ENCODE results near the gene MRPL47. TPM values are rescaled to one million over a fixed set of nuclear protein-coding genes. Genes with fewer than 3 reads are reported as not detected.

MRPL47 gene
- total RNA-seq, 1 donor from 2014 or later = 44.3 TPM

DNA sequence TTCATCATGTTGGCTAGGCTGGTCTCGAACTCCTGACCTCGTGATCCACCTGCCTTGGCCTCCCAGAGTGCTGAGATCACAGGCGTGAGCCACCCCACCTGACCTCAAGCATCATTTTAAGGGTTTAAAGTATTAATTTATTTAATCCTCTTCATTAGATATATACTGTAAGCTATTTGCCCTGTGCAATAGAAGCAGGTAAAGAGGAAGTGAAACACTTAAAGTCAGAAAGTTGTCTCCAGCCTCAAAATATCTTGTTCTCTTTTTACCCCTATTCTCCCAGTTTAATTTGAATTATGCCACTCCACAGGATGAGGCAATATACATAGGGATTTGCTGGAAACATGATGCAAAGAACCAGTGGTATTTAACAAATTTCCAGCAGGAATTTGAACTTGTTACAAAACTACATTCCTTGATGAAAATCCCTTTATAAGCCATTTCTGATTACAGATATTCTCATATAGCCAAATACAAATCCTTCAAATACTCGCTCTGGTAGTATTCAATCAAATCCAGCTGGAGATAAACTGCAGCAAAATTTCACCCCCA, 2.2 kb upstream of the MRPL47 start:
- no peak for DNase-seq (ENCODE audit: low spot score, unreplicated experiment)
- peaks cover 9% of the 10 kb centered on the region for H3K4me1 Mint-ChIP-seq (ENCODE audit: low read depth)
- H3K27ac Mint-ChIP-seq = no peak overlapping the region
- H3K27me3 Mint-ChIP-seq = no peaks in the 10 kb centered on the region
- no peaks in the 10 kb centered on the region for H3K9me3 Mint-ChIP-seq (ENCODE audit: low read depth)
- peaks cover 3% of the 10 kb centered on the region for H3K36me3 Mint-ChIP-seq (ENCODE audit: insufficient read depth)
- H3K4me3 Mint-ChIP-seq (ENCODE audit: low read depth) = peak overlapping the region; percentile 29
- TF ChIP-seq, protein P1, sequence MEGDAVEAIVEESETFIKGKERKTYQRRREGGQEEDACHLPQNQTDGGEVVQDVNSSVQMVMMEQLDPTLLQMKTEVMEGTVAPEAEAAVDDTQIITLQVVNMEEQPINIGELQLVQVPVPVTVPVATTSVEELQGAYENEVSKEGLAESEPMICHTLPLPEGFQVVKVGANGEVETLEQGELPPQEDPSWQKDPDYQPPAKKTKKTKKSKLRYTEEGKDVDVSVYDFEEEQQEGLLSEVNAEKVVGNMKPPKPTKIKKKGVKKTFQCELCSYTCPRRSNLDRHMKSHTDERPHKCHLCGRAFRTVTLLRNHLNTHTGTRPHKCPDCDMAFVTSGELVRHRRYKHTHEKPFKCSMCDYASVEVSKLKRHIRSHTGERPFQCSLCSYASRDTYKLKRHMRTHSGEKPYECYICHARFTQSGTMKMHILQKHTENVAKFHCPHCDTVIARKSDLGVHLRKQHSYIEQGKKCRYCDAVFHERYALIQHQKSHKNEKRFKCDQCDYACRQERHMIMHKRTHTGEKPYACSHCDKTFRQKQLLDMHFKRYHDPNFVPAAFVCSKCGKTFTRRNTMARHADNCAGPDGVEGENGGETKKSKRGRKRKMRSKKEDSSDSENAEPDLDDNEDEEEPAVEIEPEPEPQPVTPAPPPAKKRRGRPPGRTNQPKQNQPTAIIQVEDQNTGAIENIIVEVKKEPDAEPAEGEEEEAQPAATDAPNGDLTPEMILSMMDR (IDR thresholded peaks at IDR 0.05; ENCODE audit: unreplicated experiment) = no peak

DNA sequence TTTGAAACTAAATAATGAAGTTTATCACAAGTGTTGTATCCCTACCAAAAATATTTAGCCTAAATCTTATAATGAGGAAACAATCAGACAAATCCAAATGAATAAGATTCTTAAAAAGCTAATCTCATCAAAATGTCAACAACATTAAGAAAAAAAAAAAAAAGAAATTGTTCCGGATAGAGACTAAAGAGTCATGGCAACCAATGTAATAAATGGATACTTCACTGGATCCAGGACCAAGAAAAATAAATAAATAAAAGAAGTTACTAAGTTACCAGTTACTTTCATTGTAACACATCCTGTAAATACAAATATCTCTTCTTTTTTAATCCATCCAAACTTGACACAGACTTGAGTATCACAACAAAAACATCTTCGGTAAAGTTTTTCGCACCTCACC, 607 bp downstream of the MRPL47 start:
- TF ChIP-seq, protein P1 (IDR thresholded peaks at IDR 0.05; ENCODE audit: unreplicated experiment) = no peak
- Mint-ChIP-seq H3K9me3 (ENCODE audit: low read depth) (no peaks in the 10 kb centered on the region), H3K27me3 (no peaks in the 10 kb centered on the region)

DNA sequence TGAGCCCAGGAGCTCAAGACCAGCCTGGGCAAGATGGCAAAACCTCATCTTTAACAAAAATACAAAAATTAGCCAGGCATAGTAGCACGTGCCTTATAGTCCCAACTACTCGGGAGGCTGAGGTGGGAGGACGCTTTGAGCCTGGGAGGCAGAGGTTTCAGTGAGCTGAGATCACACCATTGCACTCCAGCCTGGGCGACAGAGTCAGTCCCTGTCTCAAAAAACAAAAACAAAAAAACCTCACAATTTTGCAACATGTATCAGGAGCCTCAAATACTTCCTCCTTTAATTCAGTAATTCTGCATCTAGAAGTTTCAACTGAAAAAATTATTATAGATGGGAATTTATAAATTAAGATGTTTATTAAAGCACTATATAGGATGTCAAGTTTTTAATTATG, 1.1 kb downstream of the MRPL47 start:
- no peak for DNase-seq (ENCODE audit: low spot score, unreplicated experiment)
- Mint-ChIP-seq H3K36me3 (ENCODE audit: insufficient read depth) (peaks cover 7% of the 10 kb centered on the region), H3K4me1 (ENCODE audit: low read depth) (peaks cover 9% of the 10 kb centered on the region), H3K27me3 (no peaks in the 10 kb centered on the region), H3K27ac (peak overlapping the region; percentile 99), H3K9me3 (ENCODE audit: low read depth) (no peaks in the 10 kb centered on the region), H3K4me3 (ENCODE audit: low read depth) (peak overlapping the region; percentile 98)
- TF ChIP-seq, protein P1 (IDR thresholded peaks at IDR 0.05; ENCODE audit: unreplicated experiment) = no peak

More for the DNA sequence above, 607 bp downstream of the MRPL47 start:
- H3K4me3 Mint-ChIP-seq (ENCODE audit: low read depth) = peak overlapping the region; percentile 98
- no peak for DNase-seq (ENCODE audit: low spot score, unreplicated experiment)
- H3K27ac Mint-ChIP-seq = peak overlapping the region; percentile 99
- peaks cover 9% of the 10 kb centered on the region for H3K4me1 Mint-ChIP-seq (ENCODE audit: low read depth)
- peaks cover 7% of the 10 kb centered on the region for H3K36me3 Mint-ChIP-seq (ENCODE audit: insufficient read depth)

DNA sequence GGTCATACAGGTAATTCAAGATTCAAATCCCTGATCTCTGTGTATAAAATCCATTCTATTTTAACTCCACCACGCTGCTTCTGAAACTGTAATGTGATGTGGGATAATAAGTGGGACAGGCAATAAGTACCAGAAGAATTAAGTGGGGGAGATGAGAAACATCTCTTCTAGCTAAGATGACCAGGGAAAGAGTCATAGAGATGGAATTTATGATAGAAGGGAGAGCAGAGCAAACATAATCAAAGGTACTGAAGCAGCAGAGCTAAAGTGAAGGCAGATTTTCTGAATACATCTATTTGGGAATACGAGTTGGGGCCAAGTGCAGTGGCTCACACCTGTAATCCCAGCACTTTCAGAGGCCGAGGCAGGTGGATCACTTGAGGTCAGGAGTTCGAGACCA, 4.9 kb downstream of the MRPL47 start:
- H3K4me1 Mint-ChIP-seq (ENCODE audit: low read depth) = peaks cover 6% of the 10 kb centered on the region
- no peaks in the 10 kb centered on the region for H3K9me3 Mint-ChIP-seq (ENCODE audit: low read depth)
- no peak for DNase-seq (ENCODE audit: low spot score, unreplicated experiment)
- no peak overlapping the region for H3K27ac Mint-ChIP-seq
- no peak overlapping the region for H3K4me3 Mint-ChIP-seq (ENCODE audit: low read depth)
- peaks cover 11% of the 10 kb centered on the region for H3K36me3 Mint-ChIP-seq (ENCODE audit: insufficient read depth)
- TF ChIP-seq, protein P1 (IDR thresholded peaks at IDR 0.05; ENCODE audit: unreplicated experiment) = no peak
- H3K27me3 Mint-ChIP-seq = no peaks in the 10 kb centered on the region

DNA sequence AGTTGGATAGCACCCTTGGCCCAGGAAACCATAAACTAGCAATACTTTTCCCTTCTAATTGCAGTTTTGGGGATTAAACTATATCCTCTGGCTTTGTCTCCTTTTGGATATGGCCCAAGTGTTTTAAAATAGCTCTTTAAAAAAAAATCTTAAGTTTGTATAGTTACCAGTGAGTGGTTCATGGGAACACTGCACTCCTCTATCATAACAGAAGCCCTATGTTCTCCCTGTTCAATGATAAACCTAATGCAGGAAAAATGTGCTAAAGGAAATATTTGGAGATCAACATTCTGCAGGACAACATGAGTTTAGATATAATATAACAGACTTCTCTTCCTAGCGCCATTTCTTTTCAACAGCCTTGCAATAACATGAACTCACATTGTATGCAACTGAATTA, 13.1 kb downstream of the MRPL47 start:
- TF ChIP-seq, protein P1 (IDR thresholded peaks at IDR 0.05; ENCODE audit: unreplicated experiment) = no peak
- no peaks in the 10 kb centered on the region for H3K9me3 Mint-ChIP-seq (ENCODE audit: low read depth)
- no peak overlapping the region for H3K4me3 Mint-ChIP-seq (ENCODE audit: low read depth)
- H3K4me1 Mint-ChIP-seq (ENCODE audit: low read depth) = no peaks in the 10 kb centered on the region
- no peak for DNase-seq (ENCODE audit: low spot score, unreplicated experiment)
- H3K36me3 Mint-ChIP-seq (ENCODE audit: insufficient read depth) = peaks cover 6% of the 10 kb centered on the region
- H3K27ac Mint-ChIP-seq = no peak overlapping the region
- H3K27me3 Mint-ChIP-seq = no peaks in the 10 kb centered on the region

Measured in progenitor cell of endocrine pancreas (in vitro differentiated cells).